ENCODE results near the gene TNFRSF11A. TPM values are rescaled to one million over a fixed set of nuclear protein-coding genes. Genes with fewer than 3 reads are reported as not detected.
A peak's percentile ranks its signal among the peaks of the same experiment; 100 is the strongest.

The TNFRSF11A gene
- 2.2 TPM for total RNA-seq
- 1 to 10 TPM in 3 of 4 donors, under 1 TPM in 1; 0.93 to 3.6 (median 1.6) TPM for polyA plus RNA-seq

- Mint-ChIP-seq H3K4me1 (peaks cover 7 to 37% (median 27%) of the 10 kb centered on the region in 4 donors), H3K4me3 (peak within 1 kb of the TSS; percentile 78 to 97 (median 87)), H3K9me3 (peaks cover 0 to 4% (median 0%) of the 10 kb centered on the region in 7 donors), H3K27ac (peak within 1 kb of the TSS; percentile 30 to 94 (median 83)), H3K27me3 (peaks cover 60% of the 10 kb centered on the region), H3K36me3 (no peaks in the 10 kb centered on the region)
- no peaks in the 10 kb centered on the region for H3K36me3 ChIP-seq (ENCODE audit: control insufficient read depth, insufficient read depth, low read length)
- peaks cover 26% of the 10 kb centered on the region for H3K4me1 ChIP-seq (ENCODE audit: control insufficient read depth, insufficient read depth, low read length, poor library complexity, severe bottlenecking)
- no peaks in the 10 kb centered on the region for H3K9me3 ChIP-seq (ENCODE audit: control insufficient read depth in 2 of 2, low read length in 2 of 2)
- H3K27me3 ChIP-seq (ENCODE audit: control insufficient read depth, insufficient read depth, low read length) = peaks cover 49% of the 10 kb centered on the region
- DNase-seq = peak; percentile 49 to 74 (median 54)
- peak within 1 kb of the TSS; percentile 69 for H3K4me3 ChIP-seq (ENCODE audit: low read depth, low read length)
- peak; percentile 78 to 80 for ATAC-seq (ENCODE audit: low read depth in 2 of 2)
- no peak within 1 kb of the TSS for H3K27ac ChIP-seq (ENCODE audit: insufficient read depth, low read length, poor library complexity, severe bottlenecking)
These were observed at the start of gene TNFRSF11A for GRCh38 chr18:62324917-62325805. Gene TNFRSF11A (plus strand): TSS chr18:62325310. CDS start chr18:62325353, 43 bp downstream.

- H3K27ac ChIP-seq (ENCODE audit: insufficient read depth, low read length, poor library complexity, severe bottlenecking) = no peak overlapping the region
- Mint-ChIP-seq H3K4me1 (peaks cover 0 to 12% (median 4%) of the 10 kb centered on the region in 4 donors), H3K36me3 (peaks cover 21% of the 10 kb centered on the region), H3K9me3 (no peaks in the 10 kb centered on the region), H3K4me3 (no peak overlapping the region), H3K27me3 (no peaks in the 10 kb centered on the region), H3K27ac (peak overlapping the region in 1 of 3 donors; percentile 92)
- H3K9me3 ChIP-seq (ENCODE audit: control insufficient read depth in 2 of 2, low read length in 2 of 2) = no peaks in the 10 kb centered on the region
- no peak for ATAC-seq (ENCODE audit: low read depth in 2 of 2)
- no peaks in the 10 kb centered on the region for H3K4me1 ChIP-seq (ENCODE audit: control insufficient read depth, insufficient read depth, low read length, poor library complexity, severe bottlenecking)
- H3K27me3 ChIP-seq (ENCODE audit: control insufficient read depth, insufficient read depth, low read length) = no peaks in the 10 kb centered on the region
- H3K4me3 ChIP-seq (ENCODE audit: low read depth, low read length) = no peak overlapping the region
- peaks cover 69% of the 10 kb centered on the region for H3K36me3 ChIP-seq (ENCODE audit: control insufficient read depth, insufficient read depth, low read length)
- DNase-seq = no peak
These were observed 48.1 kb upstream of the TNFRSF11A start for GRCh38 chr18:62277045-62277444.

GRCh38 chr18:62279561-62279960 is 45.5 kb upstream of the TNFRSF11A start:
- no peak overlapping the region for H3K27ac ChIP-seq (ENCODE audit: insufficient read depth, low read length, poor library complexity, severe bottlenecking)
- DNase-seq (no peak), ATAC-seq (ENCODE audit: low read depth in 2 of 2) (no peak)
- H3K36me3 ChIP-seq (ENCODE audit: control insufficient read depth, insufficient read depth, low read length) = peaks cover 66% of the 10 kb centered on the region
- peaks cover 37% of the 10 kb centered on the region for H3K36me3 Mint-ChIP-seq
- no peak overlapping the region for H3K27ac Mint-ChIP-seq
- H3K9me3 Mint-ChIP-seq = no peaks in the 10 kb centered on the region
- H3K4me3 ChIP-seq (ENCODE audit: low read depth, low read length) = no peak overlapping the region
- no peaks in the 10 kb centered on the region for H3K9me3 ChIP-seq (ENCODE audit: control insufficient read depth in 2 of 2, low read length in 2 of 2)
- no peaks in the 10 kb centered on the region for H3K27me3 Mint-ChIP-seq
- H3K4me1 Mint-ChIP-seq = peaks cover 0 to 12% (median 5%) of the 10 kb centered on the region in 4 donors
- no peak overlapping the region for H3K4me3 Mint-ChIP-seq
- H3K27me3 ChIP-seq (ENCODE audit: control insufficient read depth, insufficient read depth, low read length) = no peaks in the 10 kb centered on the region
- H3K4me1 ChIP-seq (ENCODE audit: control insufficient read depth, insufficient read depth, low read length, poor library complexity, severe bottlenecking) = no peaks in the 10 kb centered on the region

GRCh38 chr18:62280058-62280457 is 45.1 kb upstream of the TNFRSF11A start:
- Histone ChIP-seq H3K27ac (ENCODE audit: insufficient read depth, low read length, poor library complexity, severe bottlenecking) (no peak overlapping the region), H3K27me3 (ENCODE audit: control insufficient read depth, insufficient read depth, low read length) (no peaks in the 10 kb centered on the region), H3K4me1 (ENCODE audit: control insufficient read depth, insufficient read depth, low read length, poor library complexity, severe bottlenecking) (no peaks in the 10 kb centered on the region), H3K4me3 (ENCODE audit: low read depth, low read length) (no peak overlapping the region), H3K9me3 (ENCODE audit: control insufficient read depth in 2 of 2, low read length in 2 of 2) (no peaks in the 10 kb centered on the region), H3K36me3 (ENCODE audit: control insufficient read depth, insufficient read depth, low read length) (peaks cover 65% of the 10 kb centered on the region)
- H3K36me3 Mint-ChIP-seq = peaks cover 40% of the 10 kb centered on the region
- ATAC-seq (ENCODE audit: low read depth in 2 of 2) = no peak
- DNase-seq = no peak
- H3K4me1 Mint-ChIP-seq = peaks cover 0 to 12% (median 5%) of the 10 kb centered on the region in 4 donors
- no peaks in the 10 kb centered on the region for H3K27me3 Mint-ChIP-seq
- H3K4me3 Mint-ChIP-seq = no peak overlapping the region
- no peaks in the 10 kb centered on the region for H3K9me3 Mint-ChIP-seq
- no peak overlapping the region for H3K27ac Mint-ChIP-seq

- Mint-ChIP-seq H3K4me1 (peaks cover 0 to 11% (median 5%) of the 10 kb centered on the region in 4 donors), H3K27ac (peak overlapping the region in 1 of 3 donors; percentile 3), H3K9me3 (no peaks in the 10 kb centered on the region), H3K36me3 (peaks cover 45% of the 10 kb centered on the region), H3K4me3 (no peak overlapping the region), H3K27me3 (no peaks in the 10 kb centered on the region)
- no peak overlapping the region for H3K4me3 ChIP-seq (ENCODE audit: low read depth, low read length)
- no peaks in the 10 kb centered on the region for H3K27me3 ChIP-seq (ENCODE audit: control insufficient read depth, insufficient read depth, low read length)
- H3K36me3 ChIP-seq (ENCODE audit: control insufficient read depth, insufficient read depth, low read length) = peaks cover 62% of the 10 kb centered on the region
- ATAC-seq (ENCODE audit: low read depth in 2 of 2) (no peak), DNase-seq (no peak)
- H3K9me3 ChIP-seq (ENCODE audit: control insufficient read depth in 2 of 2, low read length in 2 of 2) = no peaks in the 10 kb centered on the region
- H3K27ac ChIP-seq (ENCODE audit: insufficient read depth, low read length, poor library complexity, severe bottlenecking) = no peak overlapping the region
- no peaks in the 10 kb centered on the region for H3K4me1 ChIP-seq (ENCODE audit: control insufficient read depth, insufficient read depth, low read length, poor library complexity, severe bottlenecking)
These were observed 44.3 kb upstream of the TNFRSF11A start for GRCh38 chr18:62280786-62281185.

GRCh38 chr18:62281684-62282083 is 43.4 kb upstream of the TNFRSF11A start:
- Mint-ChIP-seq H3K4me3 (no peak overlapping the region), H3K4me1 (peaks cover 0 to 9% (median 4%) of the 10 kb centered on the region in 4 donors), H3K27me3 (no peaks in the 10 kb centered on the region), H3K9me3 (no peaks in the 10 kb centered on the region), H3K36me3 (peaks cover 43% of the 10 kb centered on the region), H3K27ac (no peak overlapping the region)
- Histone ChIP-seq H3K9me3 (ENCODE audit: control insufficient read depth in 2 of 2, low read length in 2 of 2) (no peaks in the 10 kb centered on the region), H3K36me3 (ENCODE audit: control insufficient read depth, insufficient read depth, low read length) (peaks cover 65% of the 10 kb centered on the region), H3K27me3 (ENCODE audit: control insufficient read depth, insufficient read depth, low read length) (no peaks in the 10 kb centered on the region), H3K27ac (ENCODE audit: insufficient read depth, low read length, poor library complexity, severe bottlenecking) (no peak overlapping the region), H3K4me1 (ENCODE audit: control insufficient read depth, insufficient read depth, low read length, poor library complexity, severe bottlenecking) (no peaks in the 10 kb centered on the region), H3K4me3 (ENCODE audit: low read depth, low read length) (no peak overlapping the region)
- ATAC-seq (ENCODE audit: low read depth in 2 of 2) (no peak), DNase-seq (peak in 1 of 3 donors; percentile 5)

- no peaks in the 10 kb centered on the region for H3K4me1 ChIP-seq (ENCODE audit: control insufficient read depth, insufficient read depth, low read length, poor library complexity, severe bottlenecking)
- H3K4me3 ChIP-seq (ENCODE audit: low read depth, low read length) = no peak overlapping the region
- no peak overlapping the region for H3K27ac Mint-ChIP-seq
- H3K27ac ChIP-seq (ENCODE audit: insufficient read depth, low read length, poor library complexity, severe bottlenecking) = no peak overlapping the region
- H3K36me3 ChIP-seq (ENCODE audit: control insufficient read depth, insufficient read depth, low read length) = peaks cover 65% of the 10 kb centered on the region
- DNase-seq = no peak
- no peaks in the 10 kb centered on the region for H3K9me3 ChIP-seq (ENCODE audit: control insufficient read depth in 2 of 2, low read length in 2 of 2)
- no peaks in the 10 kb centered on the region for H3K27me3 Mint-ChIP-seq
- H3K9me3 Mint-ChIP-seq = no peaks in the 10 kb centered on the region
- peaks cover 43% of the 10 kb centered on the region for H3K36me3 Mint-ChIP-seq
- H3K4me1 Mint-ChIP-seq = peaks cover 0 to 4% (median 2%) of the 10 kb centered on the region in 4 donors
- no peak overlapping the region for H3K4me3 Mint-ChIP-seq
- no peaks in the 10 kb centered on the region for H3K27me3 ChIP-seq (ENCODE audit: control insufficient read depth, insufficient read depth, low read length)
- no peak for ATAC-seq (ENCODE audit: low read depth in 2 of 2)
These were observed 42.9 kb upstream of the TNFRSF11A start for GRCh38 chr18:62282188-62282629.

Measured in CD4-positive, CD25-positive, alpha-beta regulatory T cell (primary cell).